Prostate gland (tissue), 2 donors: ENCODE data around the gene DNAJB8.

Source experiments
- POLR2A ChIP-seq: fragments of 450-650 bp; IDR thresholded peaks from one replicate; pipeline ENCODE4 v1.6.1; 2016; ENCODE audit warnings: antibody characterized with exemption, mild to moderate bottlenecking
- POLR2AphosphoS5 ChIP-seq: sonication (generic); formaldehyde crosslinking; IDR thresholded peaks from one replicate; pipeline ENCODE4 v1.6.1; 2017; ENCODE audit warnings: antibody characterized with exemption
- TF ChIP-seq, protein P1 (sequence below), 4 experiments: fragments of 200-600 bp in 2 of 4; fragments of 450-650 bp in 2 of 4; sonication (generic) in 2 of 4; IDR thresholded peaks; 1 replicate in 3 of 4; 2 replicates in 1 of 4; pipeline ENCODE4 v1.5.1; 2016 to 2019; ENCODE audit warnings: antibody characterized with exemption in 4 of 4, mild to moderate bottlenecking in 2 of 4, moderate library complexity in 2 of 4

DNA sequence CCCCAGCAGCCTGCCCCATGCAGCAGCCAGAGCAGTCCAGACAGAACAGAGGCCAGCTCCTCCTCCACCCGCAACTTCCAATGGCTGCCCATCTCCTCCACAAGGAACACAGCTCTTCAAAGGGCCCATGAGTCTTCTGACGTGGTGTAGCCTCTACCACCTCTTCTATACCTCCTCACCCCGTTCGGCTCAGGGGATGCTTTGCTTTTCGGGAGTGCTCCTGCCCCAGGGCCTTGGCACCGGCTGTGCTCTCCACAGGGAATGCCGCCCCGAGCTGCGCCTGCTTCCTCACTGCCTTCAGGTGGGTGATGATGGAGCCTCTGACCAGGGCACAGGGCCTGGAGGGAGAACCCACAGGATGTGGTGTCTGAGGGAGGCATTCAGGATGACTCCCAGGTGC, 14.6 kb downstream of the DNAJB8 start:
- TF ChIP-seq POLR2A (no peak), POLR2AphosphoS5 (no peak)
- TF ChIP-seq, protein P1, sequence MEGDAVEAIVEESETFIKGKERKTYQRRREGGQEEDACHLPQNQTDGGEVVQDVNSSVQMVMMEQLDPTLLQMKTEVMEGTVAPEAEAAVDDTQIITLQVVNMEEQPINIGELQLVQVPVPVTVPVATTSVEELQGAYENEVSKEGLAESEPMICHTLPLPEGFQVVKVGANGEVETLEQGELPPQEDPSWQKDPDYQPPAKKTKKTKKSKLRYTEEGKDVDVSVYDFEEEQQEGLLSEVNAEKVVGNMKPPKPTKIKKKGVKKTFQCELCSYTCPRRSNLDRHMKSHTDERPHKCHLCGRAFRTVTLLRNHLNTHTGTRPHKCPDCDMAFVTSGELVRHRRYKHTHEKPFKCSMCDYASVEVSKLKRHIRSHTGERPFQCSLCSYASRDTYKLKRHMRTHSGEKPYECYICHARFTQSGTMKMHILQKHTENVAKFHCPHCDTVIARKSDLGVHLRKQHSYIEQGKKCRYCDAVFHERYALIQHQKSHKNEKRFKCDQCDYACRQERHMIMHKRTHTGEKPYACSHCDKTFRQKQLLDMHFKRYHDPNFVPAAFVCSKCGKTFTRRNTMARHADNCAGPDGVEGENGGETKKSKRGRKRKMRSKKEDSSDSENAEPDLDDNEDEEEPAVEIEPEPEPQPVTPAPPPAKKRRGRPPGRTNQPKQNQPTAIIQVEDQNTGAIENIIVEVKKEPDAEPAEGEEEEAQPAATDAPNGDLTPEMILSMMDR (IDR thresholded peaks at IDR 0.05): no peak
